NT2/D1 (cell line): Measurements from ENCODE around the gene RAF1.

Source experiments
- YY1 ChIP-seq: IDR thresholded peaks from 2 replicates; pipeline ENCODE4 v1.6.1; 2011; ENCODE audit not compliant: insufficient read length, insufficient read depth
- ZNF274 ChIP-seq: IDR thresholded peaks from 2 replicates; pipeline ENCODE4 v1.6.1; 2011; ENCODE audit warnings: mild to moderate bottlenecking, low read depth, low read length

DNA sequence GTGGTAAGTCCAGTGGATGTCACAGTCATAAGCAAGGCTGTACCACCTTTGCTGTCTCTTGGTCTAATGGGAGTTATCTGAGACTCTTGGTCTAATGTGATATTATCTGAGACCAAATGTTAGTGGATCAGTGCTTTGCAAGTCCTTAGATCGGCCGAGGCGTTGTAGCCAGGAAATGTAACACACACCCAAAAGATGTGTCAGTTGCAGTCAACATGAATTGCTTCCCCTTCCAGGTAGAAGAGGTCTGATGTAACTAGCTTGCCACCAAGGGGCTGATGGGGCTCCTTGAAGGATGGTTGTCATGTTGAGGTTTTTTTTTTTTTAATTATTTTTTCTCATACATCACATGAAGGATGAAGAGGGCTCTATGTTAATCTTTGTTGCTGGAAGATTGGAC is 45.4 kb upstream of the RAF1 start:
- TF ChIP-seq ZNF274, result no peak
- no peak for TF ChIP-seq YY1
